Muscle of leg (tissue), 11 donors: Measurements from ENCODE around the gene PLA2G15. TPM values are rescaled to one million over a fixed set of nuclear protein-coding genes. Genes with fewer than 3 reads are reported as not detected.
A peak's percentile ranks its signal among the peaks of the same experiment; 100 is the strongest.

Source experiments
- DNase-seq: peaks from one replicate; pipeline ENCODE4 v3.0.0; 2013
- H3K27ac ChIP-seq: one replicate; pipeline ENCODE4 v1.5.1; 2013; ENCODE audit warnings: mild to moderate bottlenecking, low read length, control low read depth
- H3K27me3 ChIP-seq: one replicate; pipeline ENCODE4 v1.6.1; 2013; ENCODE audit warnings: low read length; ENCODE audit not compliant: control insufficient read depth, insufficient read depth
- H3K36me3 ChIP-seq: one replicate; pipeline ENCODE4 v1.6.1; 2013; ENCODE audit warnings: low read length; ENCODE audit not compliant: control insufficient read depth, insufficient read depth
- H3K4me1 ChIP-seq: one replicate; pipeline ENCODE4 v1.6.1; 2013; ENCODE audit warnings: low read length; ENCODE audit not compliant: control insufficient read depth, insufficient read depth
- H3K4me3 ChIP-seq: one replicate; pipeline ENCODE4 v1.5.1; 2013; ENCODE audit warnings: low read length, control low read depth
- H3K9me3 ChIP-seq: replicated peaks from 2 replicates; pipeline ENCODE4 v1.6.1; 2013; ENCODE audit warnings: low read depth, low read length; ENCODE audit not compliant: control insufficient read depth
- WGBS: methylation state at CpG from one replicate; pipeline ENCODE4 v1.1.5; 2013; ENCODE audit warnings: missing lambda C conversion rate; ENCODE audit not compliant: insufficient coverage; 5-methylcytosine and 5-hydroxymethylcytosine counted together
- polyA plus RNA-seq, 8 donors: library from polyadenylated mRNA; unstranded; fragments of 120-200 nt; gene quantifications; one replicate each; pipeline versions ENCODE4 v1.2.1 to v1.2.3, GENCODE V29; 2013; ENCODE audit warnings: inconsistent platforms in 1 of 8, low replicate concordance in 1 of 8; ENCODE audit not compliant: insufficient read length in 8 of 8, insufficient read depth in 1 of 8
- total RNA-seq: library from RNA; stranded (reverse); fragments of 120-200 nt; gene quantifications from one replicate; pipeline ENCODE4 v1.2.4, GENCODE V29; 2013

Gene PLA2G15
- total and polyA plus RNA-seq, 9 donors = 20.4 to 33.1 (median 23.7) TPM

DNA sequence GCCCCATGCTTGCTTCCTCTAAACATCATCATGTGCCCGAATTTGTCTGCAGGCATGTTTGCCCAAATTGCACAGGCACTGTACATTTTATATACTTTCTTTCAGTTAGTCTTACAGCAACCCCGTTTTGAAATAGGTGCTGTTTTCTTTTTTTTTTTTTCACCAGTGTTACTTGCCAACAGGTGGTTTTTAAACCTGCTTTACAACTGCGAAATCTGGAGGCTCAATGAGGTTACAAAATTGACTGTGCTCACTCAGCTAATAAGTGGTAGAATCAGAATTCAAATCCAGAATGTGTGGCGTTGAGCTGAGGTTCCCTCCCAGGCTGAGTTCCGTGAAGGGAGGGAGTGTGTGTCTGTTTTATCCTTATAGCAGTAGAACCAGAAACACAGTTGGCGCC, 5.8 kb downstream of the PLA2G15 start:
- no peaks in the 10 kb centered on the region for H3K27me3 ChIP-seq
- WGBS = 91% methylated on average over 4 of the region's 6 CpGs
- peaks cover 54% of the 10 kb centered on the region for H3K4me1 ChIP-seq
- H3K36me3 ChIP-seq = peaks cover 34% of the 10 kb centered on the region
- no peak for DNase-seq
- H3K9me3 ChIP-seq = no peaks in the 10 kb centered on the region
- H3K27ac ChIP-seq = peak overlapping the region; percentile 81
- H3K4me3 ChIP-seq = no peak overlapping the region

DNA sequence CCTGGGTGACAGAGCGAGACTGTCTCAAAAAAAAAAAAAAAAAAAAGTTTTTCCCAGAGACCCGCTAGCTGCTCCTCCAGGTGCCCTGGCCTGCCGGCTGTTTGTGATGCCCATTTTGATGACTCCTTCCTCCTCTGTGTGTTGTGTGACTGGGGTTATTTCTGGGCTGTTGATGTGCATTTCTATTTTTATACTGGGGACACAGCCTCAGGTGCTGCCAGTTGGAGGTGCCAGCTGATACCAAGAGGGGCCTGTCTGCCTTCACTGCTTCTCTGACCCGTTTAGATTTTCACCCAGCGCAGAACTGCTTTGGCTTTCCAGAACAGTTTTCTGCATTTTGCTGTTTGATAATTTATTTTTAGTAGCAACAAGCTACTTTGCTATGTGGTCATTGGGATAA, 6.7 kb downstream of the PLA2G15 start:
- Histone ChIP-seq H3K27ac (peak overlapping the region; percentile 91), H3K4me3 (no peak overlapping the region)
- WGBS = 94% methylated on average over 2 of the region's 5 CpGs

DNA sequence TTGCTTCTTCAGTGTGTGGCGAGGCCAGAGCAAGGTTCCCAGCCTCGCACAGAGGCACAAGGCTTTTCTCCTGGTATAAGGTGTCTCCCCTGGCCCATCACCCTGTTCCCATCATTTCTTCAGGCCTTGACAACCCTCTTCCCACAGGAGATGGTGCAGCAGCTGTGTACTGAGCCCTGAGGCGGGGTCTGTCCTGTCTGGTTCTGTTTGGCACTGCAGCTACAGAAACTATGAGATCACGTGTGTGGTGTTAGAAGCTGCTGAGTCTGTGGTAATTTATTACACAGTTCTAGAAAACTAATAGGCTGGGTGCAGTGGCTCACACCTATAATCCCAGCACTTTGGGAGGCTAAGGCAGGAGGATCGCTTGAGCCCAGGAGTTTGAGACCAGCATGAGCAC, 7.2 kb downstream of the PLA2G15 start:
- Histone ChIP-seq H3K4me1 (peaks cover 40% of the 10 kb centered on the region), H3K27me3 (no peaks in the 10 kb centered on the region), H3K36me3 (peaks cover 38% of the 10 kb centered on the region), H3K4me3 (no peak overlapping the region), H3K9me3 (no peaks in the 10 kb centered on the region), H3K27ac (peak overlapping the region; percentile 91)
- WGBS = 94% methylated on average over 2 of the region's 5 CpGs
- no peak for DNase-seq

More for the DNA sequence above, 6.7 kb downstream of the PLA2G15 start:
- Histone ChIP-seq H3K4me1 (peaks cover 45% of the 10 kb centered on the region), H3K9me3 (no peaks in the 10 kb centered on the region), H3K27me3 (no peaks in the 10 kb centered on the region), H3K36me3 (peaks cover 38% of the 10 kb centered on the region)
- peak; percentile 66 for DNase-seq

DNA sequence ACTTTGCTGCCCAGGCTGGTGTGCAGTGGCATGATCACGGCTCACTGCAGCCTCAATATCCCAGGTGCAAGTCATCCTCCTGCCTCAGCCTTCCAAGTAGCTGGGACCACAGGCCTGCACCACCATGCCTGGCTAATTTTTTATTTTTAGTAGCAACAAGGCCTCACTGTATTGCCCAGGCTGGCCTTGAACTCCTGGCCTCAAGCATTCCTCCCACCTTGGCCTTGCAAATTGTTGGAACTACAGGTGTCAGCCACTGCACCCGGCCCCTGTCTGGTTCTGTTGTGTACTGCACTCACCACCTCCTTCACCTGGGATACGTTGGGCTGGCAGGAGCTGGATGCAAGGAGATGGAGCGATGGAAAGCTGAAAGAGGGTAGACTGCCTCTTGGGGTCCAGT, 8.5 kb downstream of the PLA2G15 start:
- no peaks in the 10 kb centered on the region for H3K9me3 ChIP-seq
- H3K36me3 ChIP-seq = peaks cover 49% of the 10 kb centered on the region
- no peak overlapping the region for H3K4me3 ChIP-seq
- H3K27me3 ChIP-seq = no peaks in the 10 kb centered on the region
- no peak overlapping the region for H3K27ac ChIP-seq
- peaks cover 44% of the 10 kb centered on the region for H3K4me1 ChIP-seq
- 100% methylated on average over 1 of the region's 4 CpGs for WGBS
- DNase-seq = no peak

DNA sequence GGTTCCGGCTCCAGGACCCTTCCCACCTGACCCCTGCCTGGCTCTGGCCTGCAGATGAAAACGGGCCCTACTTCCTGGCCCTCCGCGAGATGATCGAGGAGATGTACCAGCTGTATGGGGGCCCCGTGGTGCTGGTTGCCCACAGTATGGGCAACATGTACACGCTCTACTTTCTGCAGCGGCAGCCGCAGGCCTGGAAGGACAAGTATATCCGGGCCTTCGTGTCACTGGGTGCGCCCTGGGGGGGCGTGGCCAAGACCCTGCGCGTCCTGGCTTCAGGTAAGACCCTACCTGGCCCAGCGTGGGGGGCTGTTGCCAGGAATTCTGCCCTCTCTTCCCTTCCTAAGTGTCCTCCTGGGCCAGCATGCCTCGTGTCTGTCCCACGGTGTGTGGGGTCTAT, 10.5 kb downstream of the PLA2G15 start:
- no peaks in the 10 kb centered on the region for H3K27me3 ChIP-seq
- peaks cover 61% of the 10 kb centered on the region for H3K36me3 ChIP-seq
- no peak overlapping the region for H3K4me3 ChIP-seq
- WGBS = 92% methylated on average over 16 of the region's 18 CpGs
- H3K27ac ChIP-seq = no peak overlapping the region
- peaks cover 37% of the 10 kb centered on the region for H3K4me1 ChIP-seq
- no peak for DNase-seq
- no peaks in the 10 kb centered on the region for H3K9me3 ChIP-seq

DNA sequence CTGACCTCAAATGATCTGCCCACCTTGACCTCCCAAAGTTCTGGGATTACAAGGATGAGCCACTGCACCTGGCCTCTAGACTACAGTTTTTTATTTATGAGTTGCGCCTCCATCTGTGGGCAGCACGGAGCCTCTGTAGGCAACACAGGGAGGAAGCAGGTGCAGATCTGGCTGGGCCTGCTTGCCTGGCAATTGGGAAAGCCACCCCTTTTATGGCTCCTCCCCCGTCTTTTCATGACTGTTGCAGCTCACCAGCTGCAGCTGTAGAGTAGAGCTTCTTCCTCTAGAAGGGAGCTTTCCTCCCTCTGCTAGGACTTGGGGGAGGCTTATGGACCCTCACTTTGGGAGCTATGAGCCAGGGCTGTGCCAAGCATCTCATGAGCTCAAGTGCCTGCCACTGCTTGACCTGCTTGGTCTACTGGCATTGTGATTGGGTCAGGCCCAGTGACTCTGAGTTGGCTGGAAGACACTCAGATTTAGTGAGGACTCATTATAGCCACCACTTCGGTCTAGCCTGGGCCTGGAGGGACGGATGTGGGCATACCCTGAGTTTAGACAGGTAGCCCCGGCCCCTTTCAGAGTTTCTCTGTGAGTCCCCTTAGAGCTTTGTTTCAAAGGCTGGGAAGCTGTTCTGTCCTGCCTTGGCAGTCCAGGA, 12.2 kb downstream of the PLA2G15 start:
- H3K4me3 ChIP-seq = no peak overlapping the region
- peaks cover 57% of the 10 kb centered on the region for H3K36me3 ChIP-seq
- no peaks in the 10 kb centered on the region for H3K27me3 ChIP-seq
- H3K27ac ChIP-seq = peak overlapping the region; percentile 76
- H3K9me3 ChIP-seq = no peaks in the 10 kb centered on the region
- peaks cover 23% of the 10 kb centered on the region for H3K4me1 ChIP-seq
- peak; percentile 63 for DNase-seq
- 73% methylated on average over 5 of the region's 6 CpGs for whole genome bisulfite sequencing

DNA sequence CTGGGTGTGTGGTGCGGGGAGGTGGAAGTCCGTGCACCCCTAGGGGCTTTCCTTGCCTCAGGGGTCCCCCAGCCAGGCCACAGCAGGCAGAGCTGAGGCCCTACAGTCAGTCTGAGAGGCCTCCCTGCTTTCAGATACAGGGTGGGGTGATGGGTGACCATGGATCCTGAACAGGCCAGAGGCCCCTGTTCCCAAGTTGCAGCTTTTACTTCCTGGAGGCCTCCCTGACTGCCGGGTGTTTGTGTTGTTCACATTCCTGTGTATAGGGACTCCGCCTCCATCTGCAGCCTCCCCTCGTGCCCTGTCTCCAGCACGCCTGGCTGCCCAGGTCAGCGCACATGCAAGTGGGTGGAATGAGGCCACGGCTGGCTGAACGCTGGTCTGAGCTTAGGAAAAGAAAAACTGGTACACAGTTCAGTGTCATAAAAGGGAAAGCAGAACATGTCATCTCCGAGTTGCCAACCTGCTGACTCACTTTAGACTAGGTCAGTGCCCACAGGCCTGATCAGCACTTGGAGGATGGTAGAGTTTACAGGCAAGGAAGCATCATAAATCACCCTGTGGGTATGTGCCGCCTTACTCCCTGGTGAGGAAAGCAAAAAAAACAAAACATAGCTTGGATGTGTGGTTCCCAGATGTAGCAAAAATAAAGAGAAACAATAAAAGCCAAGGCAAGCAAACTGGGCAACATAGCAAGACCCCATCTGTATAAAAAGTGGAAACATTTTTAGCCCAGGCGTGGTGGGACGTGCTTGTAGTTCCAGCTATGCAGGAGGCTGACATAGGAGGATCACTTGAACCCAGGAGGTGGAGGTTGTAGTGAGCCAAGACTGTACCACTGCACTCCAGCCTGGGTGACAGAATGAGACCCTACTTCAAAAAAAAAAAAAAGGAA, 13.0 kb downstream of the PLA2G15 start:
- Histone ChIP-seq H3K4me1 (peaks cover 16% of the 10 kb centered on the region), H3K36me3 (peaks cover 54% of the 10 kb centered on the region), H3K9me3 (no peaks in the 10 kb centered on the region), H3K27ac (peak overlapping the region; percentile 76), H3K27me3 (no peaks in the 10 kb centered on the region), H3K4me3 (no peak overlapping the region)
- WGBS = 74% methylated on average over 12 of the region's 13 CpGs
- no peak for DNase-seq

DNA sequence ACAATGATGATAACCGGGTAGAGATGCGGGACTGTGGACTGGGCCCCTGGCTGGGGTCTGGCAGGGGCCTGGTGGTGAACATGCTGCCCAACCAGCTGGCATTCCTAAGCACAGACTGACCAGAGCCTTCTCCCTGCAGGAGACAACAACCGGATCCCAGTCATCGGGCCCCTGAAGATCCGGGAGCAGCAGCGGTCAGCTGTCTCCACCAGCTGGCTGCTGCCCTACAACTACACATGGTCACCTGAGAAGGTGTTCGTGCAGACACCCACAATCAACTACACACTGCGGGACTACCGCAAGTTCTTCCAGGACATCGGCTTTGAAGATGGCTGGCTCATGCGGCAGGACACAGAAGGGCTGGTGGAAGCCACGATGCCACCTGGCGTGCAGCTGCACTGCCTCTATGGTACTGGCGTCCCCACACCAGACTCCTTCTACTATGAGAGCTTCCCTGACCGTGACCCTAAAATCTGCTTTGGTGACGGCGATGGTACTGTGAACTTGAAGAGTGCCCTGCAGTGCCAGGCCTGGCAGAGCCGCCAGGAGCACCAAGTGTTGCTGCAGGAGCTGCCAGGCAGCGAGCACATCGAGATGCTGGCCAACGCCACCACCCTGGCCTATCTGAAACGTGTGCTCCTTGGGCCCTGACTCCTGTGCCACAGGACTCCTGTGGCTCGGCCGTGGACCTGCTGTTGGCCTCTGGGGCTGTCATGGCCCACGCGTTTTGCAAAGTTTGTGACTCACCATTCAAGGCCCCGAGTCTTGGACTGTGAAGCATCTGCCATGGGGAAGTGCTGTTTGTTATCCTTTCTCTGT, 14.0 kb downstream of the PLA2G15 start:
- peak overlapping the region; percentile 25 for H3K27ac ChIP-seq
- H3K4me1 ChIP-seq = peaks cover 21% of the 10 kb centered on the region
- no peaks in the 10 kb centered on the region for H3K27me3 ChIP-seq
- no peak overlapping the region for H3K4me3 ChIP-seq
- H3K36me3 ChIP-seq = peaks cover 49% of the 10 kb centered on the region
- 89% methylated on average over 27 of the region's 27 CpGs for WGBS
- H3K9me3 ChIP-seq = no peaks in the 10 kb centered on the region
- no peak for DNase-seq

DNA sequence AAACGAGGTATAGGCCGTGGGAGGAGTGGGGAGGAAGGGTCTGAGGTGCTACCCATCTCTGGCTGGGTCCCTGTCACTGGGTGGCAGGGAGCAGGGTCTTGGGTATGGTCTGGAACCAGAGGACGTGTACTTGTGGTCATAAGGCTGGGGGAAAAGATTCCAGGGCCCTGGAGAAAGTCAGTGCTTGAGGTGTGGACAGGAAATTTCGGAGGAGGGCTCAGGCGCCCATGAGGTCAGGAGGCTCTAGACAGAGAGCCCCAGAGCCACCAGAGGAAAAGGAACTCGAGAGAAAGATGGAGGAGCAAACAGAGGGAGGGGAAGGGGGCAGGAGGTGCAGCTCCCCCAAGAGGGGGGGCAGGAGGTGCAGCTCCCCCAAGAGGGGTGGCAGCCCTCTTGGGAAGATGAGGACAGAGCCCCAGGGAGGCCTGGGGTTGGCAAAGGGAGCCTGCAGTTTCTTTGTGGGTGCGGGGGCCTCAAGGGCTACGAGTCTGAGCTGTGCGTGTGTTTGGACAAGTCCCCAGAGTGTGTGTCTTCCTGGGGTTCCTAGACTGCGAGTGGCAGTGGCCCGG, 18.5 kb downstream of the PLA2G15 start:
- 34% methylated on average over 11 of the region's 11 CpGs for WGBS
- Histone ChIP-seq H3K4me3 (peak overlapping the region; percentile 82), H3K4me1 (peaks cover 17% of the 10 kb centered on the region), H3K9me3 (no peaks in the 10 kb centered on the region), H3K36me3 (peaks cover 19% of the 10 kb centered on the region), H3K27me3 (no peaks in the 10 kb centered on the region), H3K27ac (peak overlapping the region; percentile 82)
- DNase-seq = no peak
